HTERT RPE-1 (cell line): Measurements from ENCODE around the gene SFRP5.

ENCODE experiments used
- in situ Hi-C: fragments of 300-500 bp; cut with MboI; formaldehyde crosslinking; loops from 4 replicates; pipeline ENCODE4 v1.14.3; 2020; ENCODE audit warnings: low sequenced_read_pairs

The SFRP5 gene

GRCh38 chr10:97766996-97767924 lies 4.5 kb downstream of the SFRP5 start:
- in situ Hi-C loops: no loop called here

GRCh38 chr10:97766106-97766810 lies 5.5 kb downstream of the SFRP5 start:
- in situ Hi-C loops: no loop called here

GRCh38 chr10:97765201-97765600 lies 6.6 kb downstream of the SFRP5 start:
- in situ Hi-C loops: no loop called here

DNA sequence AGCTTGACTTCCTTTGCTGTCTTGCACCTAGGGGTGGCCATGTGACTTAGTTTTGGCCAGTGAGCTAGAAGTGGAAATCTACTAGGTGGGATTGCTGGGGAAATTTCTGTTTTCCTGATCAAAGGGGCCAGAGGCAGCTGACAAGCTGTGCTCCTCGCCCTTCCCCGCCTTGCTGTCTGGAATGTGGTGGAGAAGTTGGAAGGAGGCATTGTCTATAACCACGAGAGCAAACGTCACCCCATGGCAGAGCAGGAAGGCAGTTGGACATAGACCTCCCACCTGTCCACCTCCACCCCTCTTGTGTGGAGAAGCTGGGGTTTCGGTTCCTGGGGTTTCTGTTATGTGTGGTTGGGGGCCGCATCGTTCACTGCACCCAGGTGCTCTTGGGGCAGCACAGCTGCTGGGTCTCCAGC lies 7.3 kb downstream of the SFRP5 start:
- in situ Hi-C loops: no loop called here

DNA sequence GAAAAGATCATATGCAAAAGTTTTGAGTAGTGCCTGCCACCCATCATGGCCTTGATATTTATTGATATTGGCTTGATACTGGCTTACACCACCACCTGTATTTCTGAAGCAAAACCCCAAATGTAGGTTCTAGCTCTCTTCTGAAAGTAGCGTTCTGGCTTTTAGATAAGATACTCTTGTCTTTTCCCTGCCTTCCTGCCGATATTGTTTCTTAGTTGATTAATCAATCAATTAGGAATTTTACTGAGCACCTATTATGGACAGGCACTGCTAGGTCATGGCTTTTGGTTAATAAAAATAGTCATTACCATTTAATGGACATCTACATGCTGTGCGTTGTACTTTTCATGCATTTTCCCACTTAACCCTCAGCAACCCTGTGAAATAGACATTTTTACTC lies 7.9 kb downstream of the SFRP5 start:
- in situ Hi-C loops: no loop called here

GRCh38 chr10:97763411-97763810 lies 8.4 kb downstream of the SFRP5 start:
- in situ Hi-C loops: no loop called here

DNA sequence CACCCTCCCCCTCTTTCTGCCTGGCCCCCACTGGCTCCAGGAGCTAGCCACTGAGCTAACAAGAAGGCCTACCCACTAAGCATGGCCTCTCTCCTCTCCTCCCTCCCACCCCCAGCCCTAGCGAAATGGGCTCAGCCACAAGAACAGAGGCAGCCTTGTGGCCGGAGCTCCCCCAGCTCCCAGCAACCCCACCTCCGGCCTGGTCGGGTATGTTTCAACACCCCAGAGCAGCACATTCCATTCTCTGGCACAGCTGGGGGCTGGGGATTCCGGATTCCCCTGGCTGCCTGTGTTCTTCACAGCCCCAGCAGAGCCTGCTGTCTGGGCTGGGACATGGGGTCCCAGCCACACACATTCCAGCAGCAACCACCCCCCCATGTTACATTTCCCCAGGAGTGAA lies 9.0 kb downstream of the SFRP5 start:
- in situ Hi-C loops: no loop called here

GRCh38 chr10:97762056-97762455 lies 9.7 kb downstream of the SFRP5 start:
- in situ Hi-C loops: no loop called here

DNA sequence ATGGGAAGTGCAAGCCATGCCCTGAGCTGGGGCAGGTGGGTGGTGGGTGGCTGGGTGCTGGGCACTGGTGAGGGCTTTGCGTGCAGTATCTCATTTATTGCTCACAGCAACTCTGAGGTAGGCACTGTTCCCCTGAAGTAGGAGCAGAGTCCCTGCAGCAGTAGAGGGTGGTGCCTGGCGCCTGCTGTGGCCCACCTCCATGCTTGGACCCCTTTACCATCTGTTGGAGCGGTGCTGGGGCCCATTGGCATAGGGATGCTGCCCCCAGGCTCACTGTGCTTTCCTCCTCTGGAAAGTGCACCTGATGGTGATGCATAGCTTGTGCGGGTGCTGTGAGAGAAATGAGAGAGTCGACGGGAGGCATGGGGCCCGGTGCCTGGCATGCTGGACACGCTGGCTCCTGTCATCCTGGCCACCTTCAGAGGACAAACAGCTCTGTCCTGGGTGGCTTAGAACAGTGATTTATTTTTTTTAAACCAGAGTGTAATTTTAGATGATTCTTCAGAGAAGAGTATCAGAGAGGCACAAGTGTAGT lies 10.4 kb downstream of the SFRP5 start:
- in situ Hi-C loops: no loop called here

DNA sequence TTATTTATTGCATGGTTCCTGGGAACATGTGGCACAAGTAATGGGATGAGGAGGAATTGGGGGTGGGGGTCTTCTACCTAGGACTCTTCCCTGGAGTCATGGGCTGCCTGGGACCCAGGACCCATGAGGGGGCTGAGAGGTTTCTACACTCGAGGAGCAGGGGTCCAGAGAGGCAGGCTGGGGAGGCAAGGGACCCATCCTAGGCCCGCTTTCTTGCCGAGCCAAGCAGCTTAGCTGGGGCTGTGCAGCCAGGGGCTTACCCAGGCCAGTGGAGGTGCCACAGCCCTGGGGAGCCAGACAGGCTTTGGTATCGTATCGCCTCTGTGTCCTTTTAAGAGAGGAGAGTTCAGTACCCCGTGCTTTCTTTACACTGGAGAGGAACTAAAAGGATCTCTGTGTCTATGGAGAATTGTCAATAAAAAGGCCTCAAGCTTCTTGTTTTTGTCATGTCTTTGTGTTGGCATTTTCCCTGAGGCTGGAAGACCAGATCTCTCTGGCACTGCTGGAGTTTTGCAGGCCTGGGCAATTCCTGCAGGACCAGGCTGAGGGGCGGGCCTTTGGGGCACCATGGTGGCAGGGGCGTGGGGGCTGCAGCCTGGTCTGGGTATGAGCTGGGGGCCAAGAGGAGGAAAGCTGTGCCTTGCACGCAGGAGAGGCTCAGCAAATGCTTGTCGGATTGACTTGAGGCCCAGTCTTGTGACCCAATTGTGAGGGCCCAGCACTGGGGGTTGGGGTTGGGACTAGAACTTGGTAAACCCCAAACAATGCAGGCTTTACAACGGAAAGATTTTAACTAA lies 11.1 kb downstream of the SFRP5 start:
- in situ Hi-C loops: no loop called here

DNA sequence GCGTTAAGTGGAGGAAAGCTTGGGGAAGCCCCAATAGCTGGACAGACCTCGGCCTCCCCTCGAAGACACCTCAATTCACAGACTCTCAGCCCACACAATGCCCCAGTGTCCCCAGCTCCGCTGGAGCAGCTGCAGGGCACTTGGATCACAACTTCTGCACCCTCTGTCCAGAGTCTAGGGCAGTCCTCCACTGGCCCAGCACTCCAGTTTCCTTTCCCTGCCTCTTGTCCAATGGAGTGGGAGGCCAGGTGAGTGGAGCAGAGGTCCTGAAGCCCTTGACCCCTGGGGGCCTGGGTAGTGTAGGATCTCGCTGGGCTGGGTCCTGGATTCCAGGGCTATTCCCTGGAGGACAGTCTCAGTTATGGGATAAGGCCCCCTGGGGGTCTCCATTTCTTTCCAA lies 11.9 kb downstream of the SFRP5 start:
- in situ Hi-C loops: no loop called here

DNA sequence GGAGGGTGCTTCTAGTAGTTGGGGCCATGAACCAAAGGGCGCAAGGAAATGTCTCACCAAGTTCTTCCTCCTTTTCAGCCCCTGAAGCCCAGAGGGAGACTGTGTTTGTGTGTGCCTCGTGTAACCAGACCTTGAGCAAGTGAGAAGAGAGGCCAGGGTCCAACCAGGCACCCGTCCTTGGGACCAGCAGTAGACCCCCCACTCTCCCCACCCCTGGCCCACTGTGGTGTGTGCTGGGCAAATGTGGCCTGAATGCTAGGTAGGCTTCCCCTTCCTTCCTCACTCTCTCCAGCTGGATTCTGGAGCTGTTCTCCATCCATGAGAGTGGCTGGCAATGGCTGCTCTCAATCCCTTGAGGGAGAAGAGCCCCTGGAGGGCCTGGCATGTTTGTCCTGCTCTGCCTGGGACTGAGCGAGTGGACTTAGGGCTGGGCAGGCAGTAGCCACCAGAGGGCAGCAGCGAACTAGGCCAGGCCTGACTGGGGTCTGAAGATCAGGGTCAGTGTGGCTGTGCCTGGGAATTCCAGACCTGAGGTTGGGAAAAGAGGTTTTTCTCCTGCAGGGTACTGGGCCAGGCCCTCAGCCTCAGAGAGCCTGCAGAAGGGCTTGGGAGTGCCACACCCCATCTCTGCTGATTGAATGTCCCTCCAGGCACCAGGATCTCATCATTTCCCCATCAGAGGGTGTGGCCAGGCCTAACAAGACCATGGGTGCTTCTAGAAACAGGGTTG lies 12.5 kb downstream of the SFRP5 start:
- in situ Hi-C loops: no loop called here

DNA sequence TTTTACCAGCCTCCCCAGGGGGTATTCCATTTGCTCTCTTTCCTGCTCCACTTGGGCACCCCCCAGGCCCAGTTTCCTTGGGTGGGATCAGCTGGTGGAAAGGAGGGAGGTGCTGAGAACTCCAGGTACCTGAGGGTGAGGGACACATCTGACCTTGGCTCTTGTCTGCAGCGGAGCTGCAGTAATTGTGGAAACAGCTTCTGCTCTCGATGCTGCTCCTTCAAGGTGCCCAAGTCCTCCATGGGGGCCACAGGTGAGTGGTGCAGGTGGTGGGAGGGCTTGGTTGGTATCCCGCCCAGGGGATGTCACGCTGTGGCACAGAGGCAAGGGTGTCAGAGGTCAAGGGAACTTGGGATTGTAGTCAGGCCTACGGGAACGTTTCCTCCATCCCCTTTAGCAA lies 14.3 kb downstream of the SFRP5 start:
- in situ Hi-C loops: no loop called here

DNA sequence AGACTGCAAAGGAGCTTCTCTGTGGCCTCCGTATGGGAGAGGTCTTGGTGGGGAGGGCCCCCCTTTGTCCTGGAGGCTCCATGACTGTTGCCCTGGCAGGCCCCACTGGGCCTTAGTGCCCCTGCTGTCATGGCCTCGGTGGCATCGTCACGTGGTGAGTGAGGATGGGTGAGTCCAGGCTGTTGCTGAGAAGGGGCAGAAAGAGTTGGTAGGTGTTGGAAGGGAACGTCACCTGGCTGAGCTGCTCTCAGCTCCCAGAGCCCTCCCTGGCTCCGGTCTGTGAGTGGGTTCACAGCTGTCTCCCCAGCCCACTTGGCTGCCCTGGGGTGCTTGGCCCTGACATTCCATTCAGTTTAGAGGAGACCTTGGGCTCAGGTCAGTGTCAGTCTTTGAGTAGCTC lies 16.1 kb downstream of the SFRP5 start:
- in situ Hi-C loops: no loop called here

GRCh38 chr10:97754726-97755125 lies 17.1 kb downstream of the SFRP5 start:
- in situ Hi-C loops: no loop called here

DNA sequence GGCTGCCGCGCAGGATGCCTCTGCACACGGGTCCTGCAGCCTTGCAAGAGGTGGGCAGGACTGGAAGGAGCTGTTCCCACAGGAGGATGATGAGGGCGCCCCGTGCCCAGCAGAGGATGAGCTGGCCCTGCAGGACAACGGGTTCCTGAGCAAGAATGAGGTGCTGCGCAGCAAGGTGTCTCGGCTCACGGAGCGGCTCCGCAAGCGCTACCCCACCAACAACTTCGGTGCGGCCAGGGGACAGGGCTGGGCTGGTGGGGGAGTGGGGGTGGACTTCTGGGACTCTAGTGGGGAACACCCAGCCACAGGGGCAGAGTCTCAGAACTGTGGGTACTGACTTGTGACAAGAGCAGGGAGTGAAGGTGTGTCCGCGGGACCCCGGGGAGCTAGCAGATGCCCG lies 18.8 kb downstream of the SFRP5 start:
- in situ Hi-C loops: no loop called here

- in situ Hi-C loops: no loop called here
Measured at GRCh38 chr10:97748116-97748515, 23.7 kb downstream of the SFRP5 start.

DNA sequence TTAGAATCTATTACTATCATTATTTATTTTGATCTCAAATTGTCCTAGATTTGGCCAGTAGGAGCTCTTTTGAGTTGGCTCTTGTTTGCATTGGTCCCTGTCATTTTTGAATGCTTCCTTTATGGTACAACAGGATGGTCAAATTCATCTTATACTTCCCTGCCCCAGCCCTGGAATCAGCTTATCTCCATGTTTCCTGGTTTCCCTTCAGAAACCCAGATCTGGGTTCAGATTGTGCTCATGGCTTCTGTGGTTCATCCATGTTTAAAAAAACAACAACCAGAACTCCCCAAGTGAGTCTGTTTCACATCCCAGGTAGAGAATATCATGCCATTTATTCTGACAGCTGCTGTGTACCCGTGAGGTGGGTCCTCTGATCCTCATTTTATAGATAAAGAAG lies 24.2 kb downstream of the SFRP5 start:
- in situ Hi-C loops: no loop called here

GRCh38 chr10:97744405-97745035 lies 27.3 kb downstream of the SFRP5 start:
- in situ Hi-C loops: no loop called here
